PFSK-1 (cell line): ENCODE results near the gene LAMB4.

Source experiments
- FOXP2 ChIP-seq: optimal IDR thresholded peaks from 2 replicates; pipeline ENCODE3; 2011; ENCODE audit warnings: borderline replicate concordance, control low read depth, inconsistent platforms; ENCODE audit not compliant: insufficient read depth; ENCODE audit errors: extremely low read length, extremely low read depth
- POLR2AphosphoS5 ChIP-seq: IDR thresholded peaks from 2 replicates; pipeline ENCODE4 v1.6.1; 2012; ENCODE audit warnings: low read depth, mild to moderate bottlenecking, control low read depth, low read length, moderate library complexity
- REST ChIP-seq, 2 experiments: IDR thresholded peaks; 2 replicates each; pipeline versions ENCODE4 v1.6.1 to v1.8.0; 2011 to 2012; ENCODE audit warnings: low read depth in 2 of 2, low read length in 2 of 2, control low read depth in 1 of 2, inconsistent platforms in 1 of 2, mild to moderate bottlenecking in 1 of 2, moderate library complexity in 1 of 2; ENCODE audit not compliant: insufficient read depth in 1 of 2
- SIN3A ChIP-seq: IDR thresholded peaks from 2 replicates; pipeline ENCODE4 v1.6.1; 2012; ENCODE audit warnings: mild to moderate bottlenecking, low read length, moderate library complexity, borderline replicate concordance; ENCODE audit not compliant: insufficient read depth
- TAF1 ChIP-seq: IDR thresholded peaks from 2 replicates; pipeline ENCODE4 v1.6.1; 2012; ENCODE audit warnings: low read length, control low read depth, borderline replicate concordance; ENCODE audit not compliant: insufficient read depth

The LAMB4 gene

GRCh38 chr7:108108131-108108530 is 22.0 kb downstream of the LAMB4 start:
- TF ChIP-seq POLR2AphosphoS5 (no peak), REST (IDR thresholded peaks at IDR 0.05; ENCODE audit: insufficient read depth in 1 of 2, low read depth in 2 of 2, low read length in 2 of 2) (no peak), TAF1 (no peak), SIN3A (no peak)

GRCh38 chr7:108104324-108104723 is 25.8 kb downstream of the LAMB4 start:
- TF ChIP-seq POLR2AphosphoS5 (no peak), REST (IDR thresholded peaks at IDR 0.05; ENCODE audit: insufficient read depth in 1 of 2, low read depth in 2 of 2, low read length in 2 of 2) (no peak), TAF1 (no peak), SIN3A (no peak), FOXP2 (no peak)

GRCh38 chr7:108103558-108104298 is 26.4 kb downstream of the LAMB4 start:
- TF ChIP-seq POLR2AphosphoS5, result no peak
- TF ChIP-seq REST (IDR thresholded peaks at IDR 0.05; ENCODE audit: insufficient read depth in 1 of 2, low read depth in 2 of 2, low read length in 2 of 2), result no peak
- TF ChIP-seq TAF1, result no peak
- TF ChIP-seq SIN3A, result no peak
- TF ChIP-seq FOXP2, result no peak

GRCh38 chr7:108102671-108103312 is 27.4 kb downstream of the LAMB4 start:
- no peak for TF ChIP-seq REST (IDR thresholded peaks at IDR 0.05; ENCODE audit: insufficient read depth in 1 of 2, low read depth in 2 of 2, low read length in 2 of 2)
- no peak for TF ChIP-seq SIN3A
- no peak for TF ChIP-seq TAF1
- no peak for TF ChIP-seq POLR2AphosphoS5
- TF ChIP-seq FOXP2, result no peak
